ENCODE results near the gene LTK. TPM values are rescaled to one million over a fixed set of nuclear protein-coding genes. Genes with fewer than 3 reads are reported as not detected.
"Not testable (repeated sequence)": the region's sequence is repeated elsewhere in the genome, so short reads cannot be mapped to it uniquely, and the experiment has no call there.

Gene LTK
- polyA plus RNA-seq, 1 donor, result 1.7 TPM

DNA sequence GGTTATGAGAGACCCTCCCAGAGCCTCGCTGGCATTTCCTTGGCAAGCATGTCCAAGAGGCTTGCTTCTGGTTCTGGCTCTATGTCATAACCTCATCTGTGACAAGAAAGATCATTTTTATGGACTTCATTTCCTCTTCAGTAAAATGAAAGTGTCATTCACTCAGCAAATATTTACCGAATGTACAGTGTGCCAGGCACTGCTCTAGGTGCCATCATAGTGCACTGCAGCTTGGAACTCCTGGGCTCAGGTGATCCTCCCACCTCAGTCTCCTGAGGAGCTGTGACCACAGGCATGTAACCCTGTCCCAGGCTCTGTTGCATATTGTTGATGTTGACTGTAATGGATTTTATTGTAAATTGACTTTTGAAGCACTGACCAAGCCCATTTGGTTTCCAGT, 38.7 kb downstream of the LTK start:
- DNase-seq, result no peak

DNA sequence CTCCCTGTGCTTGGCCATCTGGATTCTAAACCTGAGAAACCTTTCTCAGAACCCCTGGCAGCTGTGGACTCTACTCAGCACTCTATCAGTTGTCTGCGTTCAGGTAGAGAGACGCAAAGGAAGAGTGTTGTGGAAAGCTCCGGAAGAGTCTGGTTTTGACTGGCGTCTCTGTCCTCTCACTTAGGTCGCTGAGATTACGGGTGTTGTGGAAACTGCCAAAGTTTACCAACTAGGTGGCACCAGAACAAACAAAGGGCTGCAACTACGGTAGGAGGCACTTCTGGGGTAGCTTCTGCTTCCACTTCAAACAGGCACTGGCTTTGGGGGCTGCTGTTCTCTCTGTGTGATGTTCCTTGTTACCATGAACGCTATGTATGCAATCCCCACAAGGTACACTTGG, 39.2 kb downstream of the LTK start:
- no peak for DNase-seq

DNA sequence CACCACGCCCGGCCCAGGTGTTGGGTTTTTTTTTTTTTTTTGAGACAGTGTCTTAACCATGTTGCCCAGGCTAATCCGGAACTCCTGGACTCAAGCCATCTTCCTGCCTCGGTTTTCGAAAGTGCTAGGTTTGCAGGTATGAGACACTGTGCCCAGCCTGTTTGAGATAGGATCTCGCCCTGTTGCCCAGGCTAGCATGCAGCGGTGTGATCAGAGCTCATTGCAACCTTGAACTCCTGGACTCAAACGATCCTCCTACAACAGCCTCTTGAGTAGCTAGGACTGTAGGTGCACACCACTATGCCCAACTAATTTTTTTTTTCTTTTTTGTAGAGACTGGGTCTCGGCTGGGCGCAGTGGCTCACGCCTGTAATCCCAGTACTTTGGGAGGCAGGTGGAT, 40.2 kb downstream of the LTK start:
- DNase-seq, result no peak

DNA sequence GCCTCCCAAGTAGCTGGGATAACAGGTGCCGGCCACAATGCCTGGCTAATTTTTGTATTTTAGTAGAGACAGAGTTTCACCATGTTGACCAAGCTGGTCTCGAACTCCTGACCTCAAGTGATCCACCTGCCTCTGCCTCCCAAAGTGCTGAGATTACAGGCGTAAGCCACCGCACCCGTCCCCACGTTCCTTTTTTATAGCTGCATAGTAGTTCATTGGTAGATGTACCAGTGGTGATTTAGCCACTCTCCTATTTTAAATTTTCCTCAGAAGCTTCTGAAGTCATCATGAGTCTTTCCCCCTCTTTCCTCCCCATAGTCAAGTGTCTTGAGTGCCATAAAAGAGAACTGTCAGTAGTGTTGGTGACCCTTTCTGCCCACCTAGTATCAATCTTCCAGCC, 44.0 kb downstream of the LTK start:
- DNase-seq, result not testable (repeated sequence)

DNA sequence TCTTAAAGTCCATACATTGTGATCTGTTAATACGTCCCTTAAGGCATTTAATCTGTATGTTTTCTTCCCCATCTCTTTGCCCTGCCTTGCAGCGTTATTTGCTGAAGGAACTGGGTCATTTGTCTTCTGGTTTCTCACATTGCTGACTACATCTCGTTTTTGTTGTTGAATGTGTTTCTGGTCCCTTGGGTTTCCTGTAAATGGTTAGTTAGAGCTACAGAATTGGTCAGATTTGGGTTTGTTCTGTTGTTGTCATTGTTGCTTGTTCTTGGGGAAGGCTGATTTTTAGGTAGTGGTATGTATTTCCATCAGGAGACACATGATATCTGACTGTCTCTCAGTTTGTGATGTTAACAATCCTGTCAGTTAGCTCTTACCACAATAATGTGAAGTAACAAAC, 46.9 kb downstream of the LTK start:
- no peak for DNase-seq

DNA sequence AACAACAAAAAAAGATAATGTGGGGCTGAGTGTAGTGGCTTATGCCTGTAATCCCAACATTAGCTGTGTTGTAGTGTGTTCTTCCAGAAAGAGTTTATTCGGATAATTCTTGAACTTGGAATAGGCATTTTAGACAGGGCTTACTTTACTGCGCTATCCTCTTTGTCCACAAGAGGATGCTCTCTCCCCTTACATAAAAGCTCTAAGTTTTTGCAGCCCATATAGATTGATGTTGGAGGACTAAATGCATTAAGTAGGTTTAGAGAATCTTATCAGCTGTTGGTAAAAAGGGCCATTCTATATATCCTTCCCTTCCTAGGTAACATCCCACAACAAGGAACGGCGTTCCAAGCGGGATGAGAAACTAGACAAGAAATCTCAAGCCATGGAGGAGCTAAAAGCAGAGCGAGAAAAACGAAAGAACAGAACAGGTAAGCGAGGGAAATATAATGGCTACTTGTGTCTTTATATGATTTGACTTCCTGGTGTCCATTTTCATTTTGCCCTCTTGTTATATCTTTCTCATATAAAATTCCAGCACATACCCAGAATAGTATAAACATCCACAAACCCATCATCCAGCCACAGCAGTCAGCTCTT, 47.7 kb downstream of the LTK start:
- peak; percentile 50 for DNase-seq

DNA sequence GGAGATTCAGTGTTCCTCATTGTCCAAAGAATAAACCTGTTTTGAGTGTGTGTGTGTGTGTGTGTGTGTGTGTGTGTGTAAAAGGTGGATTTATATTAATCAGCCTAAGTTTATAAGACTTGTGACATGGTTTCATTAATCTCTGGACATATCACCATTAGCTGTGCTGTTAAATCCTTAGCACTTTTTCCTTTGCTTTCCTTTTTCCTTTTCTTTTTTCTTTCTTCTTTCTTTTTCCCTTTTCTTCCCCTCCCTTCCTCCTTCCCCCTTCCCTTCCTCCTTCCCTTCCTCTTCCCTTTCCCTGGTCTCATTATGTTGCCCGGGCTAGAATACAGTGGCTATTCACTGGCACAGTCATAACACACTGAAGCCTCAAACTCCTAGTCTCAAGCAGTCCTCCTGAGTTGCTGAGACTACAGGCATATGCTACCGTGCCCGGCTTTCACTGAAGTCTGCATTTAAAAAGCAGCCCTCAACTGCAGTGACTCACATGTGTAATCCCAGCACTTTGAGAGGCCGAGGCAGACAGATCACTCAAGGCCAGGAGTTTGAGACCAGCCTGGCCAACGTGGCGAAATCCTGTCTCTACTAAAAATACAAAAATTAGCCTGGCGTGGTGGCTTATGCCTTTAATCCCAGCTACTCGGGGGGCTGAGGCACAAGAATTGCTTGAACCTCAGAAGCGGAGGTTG, 48.6 kb downstream of the LTK start:
- no peak for DNase-seq

DNA sequence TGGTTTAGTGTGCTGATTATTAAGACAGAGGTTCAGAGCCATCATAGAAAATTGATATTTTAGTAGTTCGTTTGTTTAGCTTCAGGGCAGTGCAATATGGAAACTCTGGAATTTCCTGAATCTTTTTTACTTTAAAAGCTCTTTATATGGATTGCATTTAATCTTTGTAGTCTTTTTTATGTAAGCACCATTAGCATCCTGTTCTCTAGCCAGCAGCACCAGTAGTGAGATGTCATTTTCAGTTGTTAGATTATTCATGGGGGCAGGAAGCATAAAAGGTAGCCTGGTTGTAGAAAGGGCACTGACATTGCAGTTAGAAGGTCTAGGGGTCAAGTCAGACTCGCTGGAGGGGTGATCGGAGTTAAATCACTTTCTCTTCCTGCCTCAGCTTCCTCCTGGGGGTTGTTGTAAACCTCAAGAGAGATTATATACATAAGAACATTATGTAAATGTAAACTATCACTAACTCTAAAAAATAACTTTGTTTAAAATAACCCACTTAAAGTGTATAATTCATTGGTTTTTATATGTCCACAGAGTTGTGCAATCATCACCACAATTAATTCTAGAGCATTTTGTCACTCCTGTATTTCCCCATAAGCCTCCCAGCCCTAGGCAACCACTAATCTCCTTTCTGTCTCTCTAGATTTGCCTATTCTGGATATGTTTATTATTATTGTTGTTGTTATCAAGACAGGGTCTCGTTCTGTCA, 51.4 kb downstream of the LTK start:
- no peak for DNase-seq

Other genes with a start within 250 kb of the LTK start
- 12.5 TPM for gene OIP5, start 181.2 kb downstream of the LTK start, polyA plus RNA-seq (ENCODE audit: insufficient read length)
- 148 TPM for gene NUSAP1, start 180.9 kb downstream of the LTK start, polyA plus RNA-seq (ENCODE audit: insufficient read length)
- gene NDUFAF1, start 111.3 kb downstream of the LTK start, polyA plus RNA-seq (ENCODE audit: insufficient read length), result 26.2 TPM
- 75.6 TPM for gene RTF1, start 96.7 kb downstream of the LTK start, polyA plus RNA-seq (ENCODE audit: insufficient read length)
- gene ITPKA, start 20.0 kb downstream of the LTK start, polyA plus RNA-seq (ENCODE audit: insufficient read length), result 0.52 TPM
- gene RPAP1, start 30.4 kb upstream of the LTK start, polyA plus RNA-seq (ENCODE audit: insufficient read length), result 40.6 TPM
- 131 TPM for gene TYRO3, start 45.4 kb upstream of the LTK start, polyA plus RNA-seq (ENCODE audit: insufficient read length)
- 47.4 TPM for gene MGA, start 146.6 kb upstream of the LTK start, polyA plus RNA-seq (ENCODE audit: insufficient read length)